Hindlimb muscle (tissue), 1 donor: ENCODE measurements around the gene ROS1. TPM values are rescaled to one million over a fixed set of nuclear protein-coding genes. Genes with fewer than 3 reads are reported as not detected.
"Not testable (repeated sequence)": the region's sequence is repeated elsewhere in the genome, so short reads cannot be mapped to it uniquely, and the experiment has no call there.

ENCODE experiments used
- DNase-seq: peaks from one replicate; pipeline ENCODE4 v3.0.0-alpha.2; 2013
- polyA plus RNA-seq: library from polyadenylated mRNA; unstranded; fragments of 120-200 nt; gene quantifications from one replicate; pipeline ENCODE4 v1.2.1, GENCODE V29; 2013; ENCODE audit not compliant: insufficient read length

Gene ROS1
- polyA plus RNA-seq, 1 donor: 0.05 TPM

GRCh38 chr6:117380298-117380697 is 45.4 kb downstream of the ROS1 start:
- no peak for DNase-seq

GRCh38 chr6:117375446-117375845 is 50.3 kb downstream of the ROS1 start:
- DNase-seq: no peak

GRCh38 chr6:117373211-117373813 is 52.4 kb downstream of the ROS1 start:
- DNase-seq: no peak

GRCh38 chr6:117372289-117372688 is 53.5 kb downstream of the ROS1 start:
- DNase-seq: not testable (repeated sequence)

- no peak for DNase-seq
These were observed 54.2 kb downstream of the ROS1 start for GRCh38 chr6:117371492-117371891.

- no peak for DNase-seq
These were observed 66.2 kb downstream of the ROS1 start for GRCh38 chr6:117359581-117359980.

- no peak for DNase-seq
These were observed 71.1 kb downstream of the ROS1 start for GRCh38 chr6:117354671-117355070.

- DNase-seq: no peak
These were observed 73.2 kb downstream of the ROS1 start for GRCh38 chr6:117352466-117353081.

- no peak for DNase-seq
These were observed 74.2 kb downstream of the ROS1 start for GRCh38 chr6:117351521-117351920.

GRCh38 chr6:117346142-117346930 is 79.4 kb downstream of the ROS1 start:
- no peak for DNase-seq

- no peak for DNase-seq
These were observed 80.5 kb downstream of the ROS1 start for GRCh38 chr6:117345292-117345610.

- DNase-seq: no peak
These were observed 81.1 kb downstream of the ROS1 start for GRCh38 chr6:117344444-117345291.

GRCh38 chr6:117338567-117338966 is 87.2 kb downstream of the ROS1 start:
- no peak for DNase-seq

- no peak for DNase-seq
These were observed 95.8 kb downstream of the ROS1 start for GRCh38 chr6:117329926-117330325.

GRCh38 chr6:117328500-117328899 is 97.2 kb downstream of the ROS1 start:
- no peak for DNase-seq

GRCh38 chr6:117328005-117328389 is 97.7 kb downstream of the ROS1 start:
- no peak for DNase-seq

- no peak for DNase-seq
These were observed 98.4 kb downstream of the ROS1 start for GRCh38 chr6:117327149-117328004.

GRCh38 chr6:117326396-117326795 is 99.3 kb downstream of the ROS1 start:
- no peak for DNase-seq

- DNase-seq: no peak
These were observed 108.5 kb downstream of the ROS1 start for GRCh38 chr6:117317261-117317660.

GRCh38 chr6:117311726-117312125 is 114.0 kb downstream of the ROS1 start:
- no peak for DNase-seq

GRCh38 chr6:117311310-117311709 is 114.4 kb downstream of the ROS1 start:
- DNase-seq: no peak

GRCh38 chr6:117309611-117310010 is 116.1 kb downstream of the ROS1 start:
- DNase-seq: no peak
